DOHH2 (cell line): Measurements from ENCODE around the gene FBP1.

ENCODE experiments used
- H3F3A ChIP-seq: fragments of 200-600 bp; sonication (generic), shearing (Covaris generic); 2 replicates; pipeline ENCODE4 v1.6.0; 2016; ENCODE audit warnings: antibody characterized with exemption, mild to moderate bottlenecking; ENCODE audit not compliant: control insufficient read depth, insufficient read depth
- H3K27ac ChIP-seq: fragments of 200-600 bp; sonication (generic); 2 replicates; pipeline ENCODE4 v1.5.1; 2014; ENCODE audit warnings: low read depth, mild to moderate bottlenecking, low read length, moderate library complexity
- H3K27me3 ChIP-seq: fragments of 200-600 bp; sonication (generic); 2 replicates; pipeline ENCODE4 v1.6.1; 2014; ENCODE audit warnings: mild to moderate bottlenecking, low read length, mixed read lengths; ENCODE audit not compliant: control insufficient read depth
- H3K36me3 ChIP-seq: fragments of 200-600 bp; sonication (generic); 2 replicates; pipeline ENCODE4 v1.6.1; 2014; ENCODE audit warnings: mild to moderate bottlenecking, low read length, moderate library complexity, mixed read lengths; ENCODE audit not compliant: control insufficient read depth
- H3K4me1 ChIP-seq: fragments of 200-600 bp; sonication (generic); 2 replicates; pipeline ENCODE4 v1.6.1; 2014; ENCODE audit warnings: mild to moderate bottlenecking, low read length, mixed read lengths; ENCODE audit not compliant: control insufficient read depth
- H3K4me2 ChIP-seq: fragments of 200-600 bp; sonication (generic); 2 replicates; pipeline ENCODE4 v1.6.0; 2014; ENCODE audit warnings: mild to moderate bottlenecking, low read length, moderate library complexity
- H3K4me3 ChIP-seq: fragments of 200-600 bp; sonication (generic); 2 replicates; pipeline ENCODE4 v1.5.1; 2014; ENCODE audit warnings: mild to moderate bottlenecking, low read length, mixed read lengths
- H3K79me2 ChIP-seq: fragments of 200-600 bp; sonication (generic); 2 replicates; pipeline ENCODE4 v1.6.1; 2014; ENCODE audit warnings: mild to moderate bottlenecking, low read length, mixed read lengths; ENCODE audit not compliant: control insufficient read depth
- H3K9me2 ChIP-seq: fragments of 200-600 bp; sonication (generic); replicated peaks from 2 replicates; pipeline ENCODE4 v1.6.1; 2014; ENCODE audit warnings: mild to moderate bottlenecking, low read length, mixed read lengths; ENCODE audit not compliant: control insufficient read depth
- H3K9me3 ChIP-seq: fragments of 200-600 bp; sonication (generic); 2 replicates; pipeline ENCODE4 v1.6.1; 2014; ENCODE audit warnings: antibody characterized with exemption, low read length, mixed read lengths; ENCODE audit not compliant: control insufficient read depth, insufficient read depth
- H4K20me1 ChIP-seq: fragments of 200-600 bp; sonication (generic); 2 replicates; pipeline ENCODE4 v1.6.0; 2014; ENCODE audit warnings: low read depth, mild to moderate bottlenecking, antibody characterized with exemption, low read length, moderate library complexity; ENCODE audit not compliant: control insufficient read depth, insufficient read depth
- CTCF ChIP-seq: fragments of 200-600 bp; sonication (generic); IDR thresholded peaks from one replicate; pipeline ENCODE4 v1.5.1; 2014; ENCODE audit warnings: antibody characterized with exemption, mild to moderate bottlenecking, low read depth, low read length; ENCODE audit not compliant: poor library complexity, severe bottlenecking
- EZH2phosphoT487 ChIP-seq: fragments of 200-600 bp; sonication (generic); IDR thresholded peaks from 2 replicates; pipeline ENCODE4 v1.6.1; 2017; ENCODE audit warnings: borderline replicate concordance, mild to moderate bottlenecking, antibody characterized with exemption, low read length, moderate library complexity, mixed read lengths

The FBP1 gene

GRCh38 chr9:94663640-94664039 is 24.3 kb upstream of the FBP1 start:
- Histone ChIP-seq H3K79me2 (no peaks in the 10 kb centered on the region), H3K27me3 (peaks cover 7% of the 10 kb centered on the region), H3K27ac (no peak overlapping the region), H3K4me1 (no peaks in the 10 kb centered on the region), H3K4me3 (no peak overlapping the region), H3K36me3 (no peaks in the 10 kb centered on the region), H3K4me2 (no peak overlapping the region), H3K9me3 (no peaks in the 10 kb centered on the region), H4K20me1 (no peaks in the 10 kb centered on the region), H3K9me2 (no peaks in the 10 kb centered on the region), H3F3A (no peaks in the 10 kb centered on the region)
- TF ChIP-seq EZH2phosphoT487 (no peak), CTCF (no peak)

- H3K27ac ChIP-seq = no peak overlapping the region
- no peaks in the 10 kb centered on the region for H3K9me3 ChIP-seq
- TF ChIP-seq EZH2phosphoT487 (no peak), CTCF (no peak)
- peaks cover 7% of the 10 kb centered on the region for H3K27me3 ChIP-seq
- no peaks in the 10 kb centered on the region for H3K9me2 ChIP-seq
- H3K36me3 ChIP-seq = no peaks in the 10 kb centered on the region
- H4K20me1 ChIP-seq = no peaks in the 10 kb centered on the region
- H3F3A ChIP-seq = no peaks in the 10 kb centered on the region
- H3K4me3 ChIP-seq = no peak overlapping the region
- no peaks in the 10 kb centered on the region for H3K4me1 ChIP-seq
- H3K79me2 ChIP-seq = no peaks in the 10 kb centered on the region
- H3K4me2 ChIP-seq = no peak overlapping the region
These were observed 23.8 kb upstream of the FBP1 start for GRCh38 chr9:94663140-94663539.

- Histone ChIP-seq H3K9me2 (no peaks in the 10 kb centered on the region), H3K27ac (no peak overlapping the region), H3K27me3 (peaks cover 10% of the 10 kb centered on the region), H3K9me3 (no peaks in the 10 kb centered on the region), H3K4me3 (no peak overlapping the region), H3K4me1 (peaks cover 14% of the 10 kb centered on the region), H3K79me2 (no peaks in the 10 kb centered on the region), H4K20me1 (no peaks in the 10 kb centered on the region), H3K36me3 (no peaks in the 10 kb centered on the region), H3K4me2 (no peak overlapping the region), H3F3A (no peaks in the 10 kb centered on the region)
- TF ChIP-seq EZH2phosphoT487 (no peak), CTCF (no peak)
These were observed 17.9 kb upstream of the FBP1 start for GRCh38 chr9:94657021-94657725.
